ENCODE measurements around the gene KIF16B.

GRCh38 chr20:16434062-16434664 lies 139.1 kb downstream of the KIF16B start:
- TF ChIP-seq, protein P1, sequence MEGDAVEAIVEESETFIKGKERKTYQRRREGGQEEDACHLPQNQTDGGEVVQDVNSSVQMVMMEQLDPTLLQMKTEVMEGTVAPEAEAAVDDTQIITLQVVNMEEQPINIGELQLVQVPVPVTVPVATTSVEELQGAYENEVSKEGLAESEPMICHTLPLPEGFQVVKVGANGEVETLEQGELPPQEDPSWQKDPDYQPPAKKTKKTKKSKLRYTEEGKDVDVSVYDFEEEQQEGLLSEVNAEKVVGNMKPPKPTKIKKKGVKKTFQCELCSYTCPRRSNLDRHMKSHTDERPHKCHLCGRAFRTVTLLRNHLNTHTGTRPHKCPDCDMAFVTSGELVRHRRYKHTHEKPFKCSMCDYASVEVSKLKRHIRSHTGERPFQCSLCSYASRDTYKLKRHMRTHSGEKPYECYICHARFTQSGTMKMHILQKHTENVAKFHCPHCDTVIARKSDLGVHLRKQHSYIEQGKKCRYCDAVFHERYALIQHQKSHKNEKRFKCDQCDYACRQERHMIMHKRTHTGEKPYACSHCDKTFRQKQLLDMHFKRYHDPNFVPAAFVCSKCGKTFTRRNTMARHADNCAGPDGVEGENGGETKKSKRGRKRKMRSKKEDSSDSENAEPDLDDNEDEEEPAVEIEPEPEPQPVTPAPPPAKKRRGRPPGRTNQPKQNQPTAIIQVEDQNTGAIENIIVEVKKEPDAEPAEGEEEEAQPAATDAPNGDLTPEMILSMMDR (IDR thresholded peaks at IDR 0.05), result peak; percentile 88
- TF ChIP-seq ZFX (IDR thresholded peaks at IDR 0.05; ENCODE audit: borderline replicate concordance), result no peak
